GM18907 (cell line): Measurements from ENCODE around the gene SDSL.

Experiments
- ATAC-seq: cut with Tn5 transposase; IDR thresholded peaks from one replicate; pipeline ENCODE4 v1.9.1; 2021; ENCODE audit warnings: mild to moderate bottlenecking, moderate library complexity; ENCODE audit not compliant: unreplicated experiment

Gene SDSL

GRCh38 chr12:113396200-113396599, 26.0 kb upstream of the SDSL start:
- ATAC-seq = no peak

DNA sequence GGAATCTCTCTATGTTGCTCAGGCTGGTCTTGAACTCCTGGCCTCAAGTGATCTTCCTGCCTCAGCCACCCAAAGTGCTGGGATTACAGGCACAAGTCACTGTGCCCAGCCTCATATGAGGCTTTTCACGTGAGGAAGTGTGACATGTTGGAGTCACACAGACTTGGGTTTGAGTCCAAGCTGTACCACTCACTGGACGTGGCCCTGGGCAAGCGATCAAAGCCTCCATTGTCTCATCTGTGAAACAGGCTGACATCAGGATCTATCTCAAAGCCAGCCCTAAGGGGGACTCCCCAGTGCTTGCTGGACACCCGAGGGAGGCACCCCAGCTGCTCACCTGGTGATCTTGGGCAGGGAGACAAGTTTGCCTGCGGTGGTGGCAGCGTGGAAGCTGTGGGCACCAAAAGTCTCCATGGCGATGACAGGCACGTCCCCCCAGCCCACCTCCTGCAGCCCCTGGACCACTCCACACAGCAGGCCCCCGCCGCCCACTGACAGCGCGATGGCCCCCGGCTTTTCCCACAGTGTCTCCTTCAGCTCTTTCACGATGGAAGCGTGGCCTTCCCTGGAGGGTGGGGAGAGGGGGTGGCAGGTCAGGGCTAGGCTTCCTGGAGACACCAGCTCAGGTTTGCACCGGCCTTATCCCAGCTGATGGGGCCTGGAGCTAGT, 25.2 kb upstream of the SDSL start:
- no peak for ATAC-seq

GRCh38 chr12:113397497-113398197, 24.5 kb upstream of the SDSL start:
- ATAC-seq = no peak

- ATAC-seq = no peak
These were observed 23.6 kb upstream of the SDSL start for GRCh38 chr12:113398346-113399290.

DNA sequence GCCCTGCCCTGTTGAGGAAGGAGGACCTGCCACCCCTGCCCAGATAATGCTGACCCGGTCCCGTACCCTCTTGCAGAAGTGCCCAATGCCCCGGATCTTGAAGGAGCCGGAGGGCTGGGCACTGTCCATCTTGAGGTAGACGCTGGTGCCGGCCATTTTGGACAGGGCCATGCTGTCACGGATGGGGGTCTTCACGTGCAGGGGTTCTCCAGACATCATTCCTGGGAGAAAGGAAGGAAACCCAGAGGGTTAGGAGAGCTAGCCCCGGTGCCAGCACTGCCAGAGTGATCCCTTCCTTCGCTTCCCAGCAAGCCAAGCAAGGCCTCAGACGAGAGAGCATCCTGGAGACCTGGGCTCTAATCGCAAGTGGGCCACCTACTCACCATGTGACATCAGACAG, 22.7 kb upstream of the SDSL start:
- ATAC-seq = no peak

GRCh38 chr12:113400362-113400761, 21.8 kb upstream of the SDSL start:
- ATAC-seq = no peak

DNA sequence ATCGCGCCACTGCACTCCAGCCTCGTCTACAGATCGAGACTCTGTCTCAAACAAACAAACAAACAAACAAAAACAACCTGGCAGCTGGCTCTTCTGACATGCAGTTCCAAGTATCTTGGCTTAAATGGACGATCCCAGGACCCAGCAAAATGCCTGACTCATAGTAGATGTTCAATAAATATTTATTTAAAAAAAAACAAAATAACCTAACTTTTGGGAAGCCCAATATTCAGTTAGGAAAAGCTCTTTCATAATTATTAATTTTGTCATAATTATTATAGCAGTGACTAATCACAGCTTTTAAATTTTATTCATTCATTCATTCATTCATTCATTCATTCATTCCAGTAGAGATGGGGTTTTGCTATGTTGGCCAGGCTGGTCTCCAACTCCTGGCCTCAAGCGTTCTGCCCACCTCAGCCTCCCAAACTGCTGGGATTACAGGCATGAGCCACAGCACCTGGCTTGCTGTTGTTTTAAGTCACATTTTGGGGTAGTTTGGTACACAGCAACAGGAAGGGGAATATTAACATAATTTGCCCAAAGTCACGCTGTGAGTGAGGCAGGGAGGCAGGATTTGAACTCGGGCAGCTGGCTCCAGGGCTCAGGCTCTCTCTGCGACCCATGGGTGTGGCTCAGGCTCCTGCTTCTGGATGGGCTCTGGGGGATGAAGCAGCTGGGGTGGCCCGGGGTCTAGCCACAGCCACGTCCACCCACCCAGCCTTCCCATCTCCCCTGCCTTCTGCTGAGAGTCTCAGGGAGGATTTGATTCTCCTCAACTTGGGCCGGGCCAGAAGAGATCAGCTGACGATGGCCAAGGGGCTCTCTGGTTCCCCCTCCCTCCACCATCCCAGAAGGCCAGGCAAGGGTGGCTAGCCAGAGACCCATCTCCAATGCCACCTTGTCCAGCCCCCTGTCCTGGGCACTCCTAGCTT, 20.8 kb upstream of the SDSL start:
- ATAC-seq = no peak

DNA sequence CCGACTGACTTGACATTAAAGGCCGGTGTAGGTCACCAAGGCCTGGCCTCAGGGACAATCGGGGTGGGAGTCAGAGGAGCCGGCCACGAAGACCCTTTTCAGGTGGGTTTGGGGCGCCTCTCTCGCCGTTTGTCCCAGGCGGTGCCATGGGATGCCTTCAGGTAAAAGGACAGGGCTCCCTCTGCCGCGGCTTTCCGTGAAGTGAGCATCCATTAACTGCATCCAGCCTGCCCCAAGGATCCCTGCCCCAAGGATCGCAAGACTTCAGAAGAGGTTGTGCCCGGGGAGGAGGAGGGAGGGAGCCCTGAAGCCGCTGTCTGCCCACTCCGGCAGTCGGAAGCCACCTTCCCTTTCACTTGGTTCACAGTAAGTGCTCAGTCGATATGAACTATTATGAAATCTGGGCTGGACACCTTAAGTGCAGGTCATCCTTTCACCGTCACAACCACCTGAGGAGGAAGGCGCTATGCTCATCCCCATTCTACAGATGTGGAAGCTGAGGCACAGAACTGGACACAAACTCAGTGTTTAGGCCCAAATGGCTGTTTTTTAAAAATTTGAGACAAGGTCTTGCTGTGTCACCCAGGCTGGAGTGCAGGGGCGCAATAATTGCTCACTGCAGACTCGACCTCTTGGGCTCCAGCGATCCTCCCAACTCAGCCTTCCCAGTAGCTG, 19.5 kb upstream of the SDSL start:
- no peak for ATAC-seq

GRCh38 chr12:113403435-113404415, 18.5 kb upstream of the SDSL start, which contains the start of gene SDS:
TSS of gene SDS (minus strand) at chr12:113403887. CDS start at chr12:113399708, 4,179 bp downstream.
- ATAC-seq = no peak

DNA sequence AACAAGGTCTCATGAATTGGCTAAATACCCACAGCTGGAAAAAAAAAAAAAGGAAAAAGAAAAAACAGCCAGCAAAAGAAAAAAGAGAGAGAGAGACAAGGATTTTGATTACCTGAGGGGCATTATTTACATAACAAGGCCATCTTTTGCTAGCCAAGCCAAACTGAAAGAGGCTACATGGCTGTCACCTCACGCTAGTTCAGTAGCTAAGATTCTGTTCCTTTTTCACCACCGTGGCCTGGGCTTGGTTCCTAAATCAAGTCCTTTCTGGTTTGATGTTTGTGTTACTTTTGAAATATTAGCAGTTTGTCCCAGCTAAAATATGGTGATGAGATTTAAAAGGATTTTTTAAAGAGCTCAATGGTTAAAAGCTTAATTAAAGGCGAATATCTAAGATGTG, 16.5 kb upstream of the SDSL start:
- ATAC-seq = no peak

- ATAC-seq = no peak
These were observed 14.1 kb upstream of the SDSL start for GRCh38 chr12:113407931-113408600.

DNA sequence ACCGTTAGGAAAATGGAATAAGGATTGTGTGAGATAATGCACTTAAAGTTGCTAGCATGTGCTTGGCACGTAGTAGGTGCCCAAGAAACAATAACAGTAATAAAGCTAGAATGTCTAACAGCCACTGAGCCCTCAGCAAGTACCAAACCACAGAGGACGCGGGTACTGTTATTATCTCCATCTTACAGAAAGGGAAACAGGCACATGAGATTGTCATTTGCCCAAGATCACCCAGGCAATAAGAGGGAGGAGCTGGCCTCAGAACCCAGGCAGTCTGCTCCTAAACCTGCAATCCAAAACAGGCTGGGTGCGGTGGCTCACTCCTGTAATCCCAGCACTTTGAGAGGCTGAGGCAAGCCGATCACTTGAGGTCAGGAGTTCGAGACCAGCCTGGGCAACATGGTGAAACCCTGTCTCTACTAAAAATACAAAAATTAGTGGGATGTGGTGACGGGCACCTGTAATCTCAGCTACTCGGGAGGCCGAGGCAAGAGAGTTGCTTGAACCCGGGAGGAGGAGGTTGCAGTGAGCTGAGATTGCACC, 13.4 kb upstream of the SDSL start:
- no peak for ATAC-seq

DNA sequence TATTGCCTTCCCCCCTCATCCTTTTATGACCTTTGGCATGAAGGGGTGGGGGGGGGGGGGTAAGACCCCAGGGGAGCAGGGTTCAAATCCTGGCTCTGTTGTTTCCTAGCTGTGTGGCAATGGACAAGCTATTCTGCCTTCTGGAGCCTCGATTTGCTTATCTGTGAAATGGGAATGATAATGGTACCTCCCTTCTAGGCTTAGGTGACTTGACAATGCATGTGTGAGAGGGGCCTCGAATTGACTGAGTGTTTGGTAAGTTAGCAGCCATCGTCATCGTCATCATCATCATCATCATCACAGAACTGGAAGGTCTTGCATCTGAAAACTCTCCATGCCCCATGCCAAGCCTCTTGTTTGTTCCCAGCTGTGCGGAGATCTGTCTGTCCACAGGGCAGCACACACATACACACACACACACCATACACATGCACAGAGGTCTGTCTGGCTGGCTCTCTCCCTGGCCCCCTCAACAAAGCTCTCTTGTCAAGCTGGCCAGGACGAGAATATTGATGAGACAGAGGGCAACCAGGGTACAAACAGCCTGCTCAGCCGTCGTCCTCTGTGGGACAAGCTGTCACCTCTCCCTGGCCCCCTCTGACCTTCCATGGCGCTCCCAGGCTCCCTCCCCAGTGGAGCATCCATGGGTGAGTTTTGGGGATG, 12.6 kb upstream of the SDSL start:
- no peak for ATAC-seq

- no peak for ATAC-seq
These were observed 8.7 kb upstream of the SDSL start for GRCh38 chr12:113413488-113413939.

GRCh38 chr12:113414519-113415038, 7.6 kb upstream of the SDSL start:
- ATAC-seq = no peak

GRCh38 chr12:113416091-113416754, 6.0 kb upstream of the SDSL start:
- ATAC-seq = no peak
